ENCODE data around the gene ASCC3.
"Not testable (repeated sequence)": the region's sequence is repeated elsewhere in the genome, so short reads cannot be mapped to it uniquely, and the experiment has no call there.

The ASCC3 gene

DNA sequence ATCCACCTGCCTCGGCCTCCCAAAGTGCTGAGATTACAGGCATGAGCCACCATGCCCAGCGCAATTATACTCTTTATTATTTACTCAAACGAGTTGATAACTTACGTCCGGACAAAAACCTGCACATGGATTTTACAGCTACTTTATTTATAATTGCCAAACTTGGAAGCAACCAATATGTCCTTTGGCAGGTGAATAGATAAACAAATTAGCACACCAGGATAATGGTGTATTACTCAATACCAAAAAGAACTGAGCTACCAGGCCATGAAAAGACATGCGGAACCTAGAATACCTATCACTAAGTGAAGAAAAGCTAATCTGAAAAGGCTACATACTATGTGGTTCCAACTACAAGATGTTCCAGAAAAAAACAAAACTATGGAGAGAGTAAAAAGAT is 168.1 kb downstream of the ASCC3 start:
- DNase-seq: no peak

DNA sequence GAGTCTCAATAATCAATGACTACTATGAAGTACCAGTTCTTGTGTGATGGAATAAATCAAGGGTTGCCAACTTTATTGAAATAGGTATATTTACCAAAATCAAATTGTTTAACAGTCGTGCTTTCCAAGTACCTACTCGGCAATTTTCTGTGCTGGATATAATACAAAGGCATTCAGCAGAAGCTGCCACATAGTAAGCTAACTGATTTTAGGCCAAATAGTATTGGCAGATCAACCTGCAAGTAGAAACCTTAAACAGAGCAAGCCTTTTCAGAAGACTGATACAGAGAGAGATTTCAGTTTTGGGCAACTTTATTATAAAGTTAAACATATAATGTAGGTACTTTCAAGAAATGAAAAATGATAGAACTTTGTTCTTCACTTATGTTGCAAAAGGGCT is 174.6 kb downstream of the ASCC3 start:
- no peak for DNase-seq

DNA sequence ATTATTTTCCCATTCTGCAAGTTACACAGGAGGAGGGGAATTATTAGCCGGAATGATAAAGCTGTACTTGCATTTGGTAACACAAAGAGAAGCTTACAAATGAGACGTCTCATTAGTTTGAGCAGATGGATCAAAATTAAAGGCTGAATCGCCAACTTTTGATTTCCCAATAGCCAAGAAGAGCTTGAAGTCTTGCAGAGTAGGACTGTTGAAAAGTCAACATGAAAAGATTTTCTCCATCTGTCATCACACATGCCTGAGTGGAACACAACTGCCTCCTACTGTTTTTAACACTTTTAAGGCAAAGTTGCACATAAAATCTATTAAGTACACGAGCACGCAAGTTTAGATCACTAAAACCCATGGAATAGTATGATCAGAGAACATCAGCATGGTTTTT is 176.2 kb downstream of the ASCC3 start:
- DNase-seq: no peak

DNA sequence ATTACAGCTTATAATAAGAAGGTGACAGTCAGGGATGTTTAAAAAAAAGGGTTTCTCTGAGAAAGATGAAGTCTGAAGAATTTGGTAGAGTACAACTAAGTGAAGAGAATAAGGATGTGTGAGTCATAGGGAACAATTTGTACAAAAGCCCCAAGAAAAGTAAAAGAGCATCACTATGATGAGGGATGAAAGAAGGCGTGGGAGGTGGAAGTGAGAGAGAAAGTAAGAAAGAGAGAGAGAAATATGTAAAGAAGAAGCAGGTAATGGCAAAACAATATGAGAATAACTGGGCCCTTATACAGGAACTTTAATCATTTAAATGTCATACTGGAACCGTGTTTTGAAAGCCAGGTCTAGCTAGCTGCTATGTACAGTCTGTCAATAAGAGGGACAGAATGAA is 179.4 kb downstream of the ASCC3 start:
- DNase-seq: no peak

DNA sequence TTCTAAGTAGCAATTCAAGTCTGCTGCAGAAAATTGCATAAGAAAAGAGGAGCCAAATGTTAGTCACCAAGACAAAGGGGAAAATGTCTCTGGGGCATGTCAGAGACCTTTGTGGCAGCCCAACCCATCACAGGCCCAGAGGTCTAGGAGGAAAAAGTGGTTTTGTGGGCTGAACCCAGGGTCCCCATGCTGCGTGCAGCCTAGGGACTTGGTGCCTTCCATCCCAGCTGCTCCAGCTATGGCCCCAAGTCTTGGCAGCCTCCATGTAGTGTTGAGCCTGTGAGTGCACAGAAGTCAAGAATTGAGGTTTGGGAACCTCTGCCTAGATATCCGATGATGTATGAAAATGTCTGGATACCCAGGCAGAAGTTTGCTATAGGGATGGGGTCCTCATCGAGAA is 181.1 kb downstream of the ASCC3 start:
- no peak for DNase-seq

DNA sequence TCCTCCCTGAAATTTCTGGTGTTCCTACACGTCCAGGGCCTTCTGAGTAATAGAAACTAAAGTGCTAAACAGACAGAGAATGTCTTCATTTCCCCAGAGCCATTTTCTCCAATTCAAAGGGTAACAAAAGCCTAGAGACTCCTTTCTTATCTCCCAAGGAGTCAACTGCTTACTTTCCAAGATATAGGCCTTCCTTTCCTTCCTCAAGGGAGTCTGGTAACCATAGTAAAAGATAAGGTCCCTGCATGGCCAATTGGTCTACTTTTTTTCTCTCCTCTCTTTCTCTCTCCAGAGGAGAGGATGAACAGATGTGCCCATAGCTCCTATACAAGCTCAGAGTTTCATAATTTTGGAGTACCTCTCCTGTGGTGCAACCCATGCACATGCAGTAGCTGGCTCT is 185.7 kb downstream of the ASCC3 start:
- DNase-seq: no peak

DNA sequence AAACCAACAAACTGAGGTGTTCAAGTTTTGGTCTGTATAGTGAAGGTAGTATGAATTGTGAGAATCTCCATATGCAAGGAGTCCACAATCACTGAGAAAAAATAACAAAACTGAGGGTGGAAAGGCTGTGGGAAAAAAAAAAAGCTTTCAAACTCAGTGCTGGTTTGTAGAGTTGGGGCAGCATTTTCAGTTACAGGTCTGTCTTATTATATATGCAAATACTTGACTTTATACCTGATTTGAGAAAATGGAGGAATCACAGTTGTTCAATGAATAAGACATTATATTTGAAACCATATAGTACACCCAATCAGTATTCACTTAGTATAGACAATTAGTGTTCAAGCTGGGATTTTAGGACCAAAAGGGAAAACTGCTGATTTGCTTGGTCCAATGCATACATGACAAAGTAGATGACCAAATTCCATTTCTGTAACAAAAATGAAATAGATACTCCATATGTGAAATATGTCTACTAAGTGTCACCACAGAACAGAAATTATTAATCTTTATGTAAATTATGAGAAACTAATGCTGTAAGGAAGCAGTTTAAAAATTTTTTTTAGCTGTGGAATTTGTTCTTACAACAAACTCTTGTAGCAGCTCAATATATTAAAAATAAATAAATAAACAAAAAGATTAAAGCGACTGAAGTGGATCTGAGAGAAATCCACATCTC is 187.7 kb downstream of the ASCC3 start:
- DNase-seq: no peak

DNA sequence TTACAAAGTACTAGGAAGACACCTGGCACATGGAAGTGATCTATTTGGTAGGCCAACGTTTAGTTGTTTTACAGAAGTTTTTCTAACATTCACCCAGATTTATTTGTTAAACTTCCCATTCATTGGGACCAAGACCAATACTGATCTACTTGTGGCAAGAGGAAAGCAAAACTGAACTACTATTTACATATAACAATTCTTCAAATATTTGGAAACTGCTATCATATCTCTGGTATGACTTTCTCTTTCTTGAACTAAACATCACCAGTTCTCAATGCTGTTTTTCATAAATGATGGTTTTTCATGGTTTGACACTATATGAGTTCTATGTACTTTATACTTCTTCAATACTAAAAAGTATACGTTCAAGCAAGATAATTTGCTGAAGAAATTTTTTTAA is 189.2 kb downstream of the ASCC3 start:
- no peak for DNase-seq

DNA sequence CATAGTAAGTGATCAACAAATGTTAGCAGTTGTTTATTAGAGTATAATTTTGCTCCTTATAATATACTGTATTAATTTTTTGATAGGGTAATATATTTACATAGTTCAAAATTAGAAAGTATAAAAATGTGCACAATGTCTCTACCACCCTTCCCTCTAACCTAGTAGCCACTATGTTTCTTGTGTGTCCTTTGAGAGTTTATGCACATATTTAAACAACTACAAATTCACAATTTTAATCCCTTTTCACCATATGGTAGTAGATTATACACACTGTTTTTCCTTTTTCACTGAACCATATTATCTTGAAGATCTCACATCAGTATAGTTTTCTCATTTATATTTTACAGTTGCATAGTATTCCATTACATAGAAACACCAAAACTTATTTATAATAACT is 194.9 kb downstream of the ASCC3 start:
- no peak for DNase-seq

DNA sequence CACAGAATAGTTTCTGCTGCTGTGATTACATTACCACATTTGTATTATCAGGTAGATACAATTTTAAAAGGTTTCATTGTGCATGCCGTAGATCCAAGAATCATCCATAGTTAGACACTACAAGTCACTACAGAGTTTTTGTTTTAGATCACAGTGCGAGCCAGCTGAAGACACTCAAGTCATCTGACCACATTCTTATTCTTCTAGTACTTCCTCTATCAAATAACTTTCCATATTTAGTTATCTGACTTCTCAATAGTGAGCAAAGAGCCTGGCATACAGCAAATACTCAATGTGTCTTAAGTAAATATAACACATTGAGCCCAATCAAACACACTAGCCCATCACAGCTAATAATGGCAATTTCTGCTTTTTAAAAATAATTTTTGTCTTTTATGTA is 195.4 kb downstream of the ASCC3 start:
- no peak for DNase-seq

DNA sequence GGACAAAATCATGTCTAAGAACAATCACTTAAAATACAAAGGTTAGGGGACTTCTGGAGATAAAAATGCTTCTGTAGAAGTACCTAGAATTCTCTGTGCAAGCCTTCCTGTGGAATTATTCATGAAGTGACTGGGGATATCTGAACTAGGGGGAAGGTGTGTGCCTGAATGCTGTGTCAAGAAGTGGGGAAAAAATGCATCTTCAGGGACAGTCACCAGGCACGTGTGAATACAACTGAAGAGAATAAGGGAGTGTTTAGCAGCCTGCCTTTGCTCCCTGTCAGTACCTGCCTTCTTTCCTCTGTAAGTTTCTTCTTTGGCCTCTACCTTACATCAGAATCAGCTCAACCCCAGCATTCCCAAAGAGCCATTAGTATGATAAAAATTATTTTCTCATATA is 201.0 kb downstream of the ASCC3 start:
- DNase-seq: no peak

DNA sequence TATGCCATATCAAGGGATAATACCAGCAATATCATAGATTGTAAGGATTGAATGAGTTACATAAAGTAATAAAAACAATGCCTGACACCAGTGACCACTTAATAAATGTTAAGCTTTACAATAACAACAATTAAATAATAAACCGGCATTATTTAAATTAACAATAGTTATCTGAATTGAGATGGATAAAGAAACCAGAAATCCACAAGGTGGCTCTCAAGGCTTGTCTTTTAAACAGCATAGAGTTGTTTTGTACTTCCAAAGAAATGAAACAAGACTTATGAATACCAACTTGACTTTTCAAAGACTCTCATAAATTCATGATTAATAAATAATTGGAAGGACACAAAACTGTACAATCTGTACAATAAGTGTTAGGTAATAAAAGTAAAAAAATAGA is 203.1 kb downstream of the ASCC3 start:
- DNase-seq: no peak

DNA sequence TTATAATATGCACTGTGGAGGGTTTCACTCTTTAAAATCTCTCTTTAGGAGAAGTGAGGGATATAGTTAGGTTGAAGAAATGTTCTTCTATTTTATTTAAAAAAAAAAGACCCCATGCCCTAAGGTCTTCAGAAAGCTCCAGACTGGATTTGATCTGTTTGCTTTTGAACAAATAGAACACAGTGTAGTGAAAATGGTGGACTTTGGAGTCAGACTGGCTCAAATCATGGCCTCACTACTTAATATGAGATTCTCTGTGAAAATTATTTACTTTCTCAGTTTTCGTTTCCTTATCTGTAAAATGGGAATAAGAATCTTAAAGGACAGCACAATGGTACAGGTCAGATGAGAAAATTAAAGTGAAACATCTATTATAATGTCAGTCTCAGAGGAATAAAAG is 203.9 kb downstream of the ASCC3 start:
- DNase-seq: no peak

DNA sequence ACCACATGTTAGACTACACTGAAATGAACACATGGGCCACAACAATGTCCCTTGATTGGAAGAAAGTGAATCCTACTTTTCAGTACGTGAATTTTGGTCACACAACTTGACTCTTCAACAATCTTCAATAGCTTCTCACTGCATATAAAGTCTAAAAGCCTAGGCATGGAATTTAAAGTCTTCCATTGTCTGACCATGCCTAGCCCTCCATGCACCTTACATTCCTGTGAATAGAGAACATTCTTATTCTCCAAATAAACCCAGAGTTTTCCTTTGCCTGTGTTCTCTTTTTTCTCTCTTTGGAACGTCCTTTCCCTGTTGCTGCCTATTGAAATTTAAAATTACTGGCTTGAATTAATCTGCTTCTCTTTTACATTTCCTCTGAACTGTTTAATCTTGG is 207.5 kb downstream of the ASCC3 start:
- no peak for DNase-seq

DNA sequence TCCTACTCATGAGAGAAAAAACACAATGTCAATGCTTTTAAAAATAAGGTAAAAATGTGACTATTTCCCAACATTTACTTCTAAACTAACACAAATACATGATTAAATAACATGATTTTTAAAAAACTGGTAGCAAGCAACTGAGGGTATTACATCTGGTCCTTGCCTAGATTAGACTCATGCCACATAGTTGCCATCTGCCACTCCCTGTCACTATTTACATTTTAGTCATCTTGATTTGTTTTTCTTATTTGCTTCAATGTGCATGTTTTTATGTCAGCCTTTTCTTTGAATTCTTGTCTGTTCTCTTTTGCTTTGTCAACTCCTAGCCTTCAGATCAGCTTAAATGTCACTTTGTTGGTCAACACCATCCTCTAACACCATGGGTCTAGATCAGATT is 209.4 kb downstream of the ASCC3 start:
- DNase-seq: no peak

DNA sequence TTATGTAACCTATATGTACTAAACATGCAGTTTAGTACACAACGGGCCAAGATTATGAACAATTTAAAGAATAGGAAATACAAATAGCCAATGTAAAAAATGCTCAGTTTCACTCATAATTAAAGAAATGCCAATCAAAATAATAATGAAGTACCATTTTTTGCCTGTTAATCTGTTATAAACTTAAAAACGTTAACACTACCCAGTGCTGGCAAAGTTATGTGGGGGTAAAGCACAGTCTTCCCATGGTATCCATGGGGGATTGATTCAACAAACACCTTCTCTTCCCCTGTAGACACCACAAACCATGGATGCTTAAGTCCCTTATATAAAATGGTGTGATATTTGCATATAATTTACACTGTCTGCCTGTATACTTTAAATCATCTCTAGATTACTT is 211.1 kb downstream of the ASCC3 start:
- no peak for DNase-seq

DNA sequence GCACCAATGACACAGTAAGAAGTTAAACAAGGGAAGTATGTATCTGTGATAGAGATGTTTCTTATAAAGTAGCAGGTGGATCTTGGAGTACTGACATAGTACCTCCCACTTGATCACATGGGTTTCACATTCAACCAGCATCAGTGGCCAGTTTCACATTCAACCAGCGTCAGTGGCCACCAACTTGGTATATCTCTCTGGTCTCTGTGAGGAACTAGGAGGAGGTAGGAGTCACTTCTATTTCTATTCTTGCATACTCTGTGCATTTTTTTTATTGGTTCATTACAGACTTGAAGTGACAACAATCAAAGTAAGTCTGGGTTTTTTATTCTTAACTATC is 216.1 kb downstream of the ASCC3 start:
- DNase-seq: no peak

DNA sequence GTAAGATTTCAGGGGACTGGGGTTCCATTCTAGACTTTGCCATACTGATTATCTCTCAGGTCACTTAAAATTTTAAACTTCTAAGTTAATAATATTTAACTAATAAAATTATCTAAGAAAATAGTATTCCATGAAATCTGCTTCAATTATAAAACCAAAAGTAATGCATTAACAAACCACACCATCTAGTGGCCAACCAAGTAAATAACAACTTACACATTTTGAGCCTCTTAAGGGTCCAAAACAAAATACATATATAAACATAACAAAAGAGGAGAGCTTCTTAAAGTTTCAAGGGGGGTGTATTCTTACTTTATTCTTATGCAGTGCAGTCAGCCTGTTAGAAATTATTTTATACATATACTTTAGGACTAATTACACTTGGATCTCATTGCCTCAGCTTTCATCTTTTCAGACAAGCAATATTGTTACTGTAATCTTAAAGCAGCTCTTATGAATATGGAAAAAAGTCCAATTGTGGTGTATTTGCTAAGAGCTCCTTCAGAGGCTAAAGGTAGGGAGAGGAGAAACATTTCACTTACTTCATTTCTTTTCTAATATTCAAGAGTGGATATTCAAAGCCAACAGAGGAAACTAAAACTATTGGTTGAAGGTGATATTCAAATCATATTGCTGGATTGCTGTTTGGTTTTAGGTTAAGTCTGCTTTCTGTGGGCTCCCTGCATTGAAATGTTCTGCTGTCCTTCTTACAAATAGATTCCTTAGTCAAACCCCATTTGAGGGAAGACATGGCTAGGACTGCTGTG is 216.7 kb downstream of the ASCC3 start:
- no peak for DNase-seq

DNA sequence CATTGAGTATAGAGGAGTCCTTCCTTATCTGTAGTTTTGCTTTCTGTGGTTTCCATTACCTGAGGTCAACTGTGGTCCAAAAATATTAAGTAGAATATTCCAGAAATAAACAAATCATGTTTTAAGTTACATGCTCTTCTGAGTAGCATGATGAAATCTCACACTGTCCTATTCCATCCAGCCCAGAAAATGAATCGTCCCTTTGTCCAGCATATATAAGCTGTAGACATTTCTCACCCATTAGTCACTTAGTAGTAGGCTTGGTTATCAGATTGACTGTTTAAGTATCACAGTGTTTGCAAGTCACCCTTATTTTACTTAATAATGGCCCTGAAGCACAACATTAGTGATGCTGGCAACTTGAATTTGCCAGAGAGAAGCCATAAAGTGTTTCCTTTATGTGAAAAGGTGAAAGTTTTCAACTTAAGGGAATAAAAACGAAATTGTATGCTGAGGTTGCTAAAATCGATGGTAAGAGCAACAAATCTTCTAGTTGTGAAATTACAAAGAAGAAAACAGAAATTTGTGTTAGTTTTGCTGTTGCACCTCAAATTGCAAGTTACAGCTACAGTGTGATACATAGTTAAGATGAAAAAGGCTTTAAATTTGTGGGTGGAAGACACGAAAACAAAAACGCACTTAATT is 217.8 kb downstream of the ASCC3 start:
- no peak for DNase-seq

DNA sequence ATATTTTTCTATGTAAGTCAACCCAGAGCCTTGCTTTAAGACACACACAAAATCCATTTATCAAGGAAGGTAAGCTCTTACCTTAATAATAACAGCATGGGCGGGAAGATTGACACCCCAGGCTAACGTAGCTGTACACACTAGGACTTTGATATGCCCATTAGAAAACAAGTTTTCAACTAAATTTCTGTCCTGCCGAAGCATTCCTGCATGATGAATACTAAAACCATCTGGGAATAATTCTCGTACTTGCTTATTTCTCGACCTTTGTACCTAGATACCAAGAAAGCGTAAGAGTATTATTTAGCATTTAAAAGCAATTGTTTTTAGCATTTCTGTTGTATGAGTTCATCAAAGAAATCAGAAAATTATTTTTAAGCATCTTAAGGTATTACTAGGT is 218.9 kb downstream of the ASCC3 start:
- DNase-seq: no peak

DNA sequence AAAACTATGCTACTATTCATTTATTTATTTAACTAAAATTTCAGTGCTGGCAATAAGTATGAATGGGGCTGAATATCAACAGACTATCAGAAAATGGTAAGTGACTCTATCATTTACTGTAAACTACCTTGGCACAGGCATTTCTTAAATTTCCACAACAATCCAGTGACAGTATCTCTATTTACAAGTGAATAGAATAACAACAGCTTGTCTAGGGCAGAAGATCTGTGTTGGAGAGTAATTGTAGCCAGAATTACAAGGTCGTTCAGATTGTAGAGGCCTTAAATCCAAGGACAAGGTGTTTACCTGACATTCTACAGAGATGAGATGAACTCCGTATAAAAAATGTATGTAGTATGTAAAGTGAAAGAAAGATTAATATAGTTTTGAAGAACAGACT is 222.6 kb downstream of the ASCC3 start:
- no peak for DNase-seq

DNA sequence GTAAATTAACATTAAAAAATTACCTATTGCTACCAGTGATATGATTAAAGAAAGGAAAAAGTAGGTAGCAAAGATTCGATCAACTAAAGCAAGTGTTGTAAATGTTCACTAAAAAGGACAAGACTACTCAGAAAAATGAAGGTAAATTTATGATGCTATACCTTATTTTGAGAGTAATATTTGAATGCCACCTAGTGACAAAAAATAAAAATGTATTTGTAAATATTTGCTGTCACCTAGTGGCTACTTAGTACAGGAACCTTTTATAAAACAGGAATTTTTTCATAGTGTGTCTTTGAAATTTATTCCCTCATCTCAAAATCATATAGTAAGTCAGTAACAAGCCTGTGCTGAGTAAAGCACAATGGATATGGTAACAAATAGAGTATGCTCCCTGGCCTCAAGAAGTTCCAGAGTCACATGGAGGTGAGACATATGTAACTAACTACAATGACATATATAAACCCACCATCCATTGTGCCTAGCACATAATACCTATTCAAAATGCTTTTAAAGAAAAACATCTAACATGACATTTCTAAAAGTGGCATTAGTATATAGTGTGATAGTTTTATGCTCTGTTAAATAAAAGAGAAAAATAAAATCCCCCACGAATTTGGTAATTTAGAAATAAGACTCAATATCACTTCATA is 223.3 kb downstream of the ASCC3 start:
- no peak for DNase-seq

DNA sequence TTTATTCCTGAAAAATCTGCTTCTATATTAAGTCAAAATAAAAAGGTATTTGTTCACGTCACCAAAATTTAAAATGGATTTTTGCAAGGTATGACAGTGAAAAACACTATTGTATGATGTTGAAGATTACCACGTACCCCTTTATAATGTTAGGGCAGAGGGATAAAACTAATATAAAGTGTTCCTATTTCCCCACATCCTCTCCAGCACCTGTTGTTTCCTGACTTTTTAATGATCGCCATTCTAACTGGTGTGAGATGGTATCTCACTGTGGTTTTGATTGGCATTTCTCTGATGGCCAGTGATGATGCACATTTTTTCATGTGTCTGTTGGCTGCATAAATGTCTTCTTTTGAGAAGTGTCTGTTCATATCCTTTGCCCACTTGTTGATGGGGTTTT is 240.0 kb downstream of the ASCC3 start:
- not testable (repeated sequence) for DNase-seq
